Left cardiac atrium (tissue), 4 donors: ENCODE measurements around the gene SOSTDC1. TPM values are rescaled to one million over a fixed set of nuclear protein-coding genes. Genes with fewer than 3 reads are reported as not detected.
A peak's percentile ranks its signal among the peaks of the same experiment; 100 is the strongest.
"Not testable (repeated sequence)": the region's sequence is repeated elsewhere in the genome, so short reads cannot be mapped to it uniquely, and the experiment has no call there.

ENCODE experiments used
- ATAC-seq, 2 donors: fragments of 200-7000 bp; cut with Tn5 transposase; one replicate each; pipeline ENCODE4 v1.9.1; 2020; ENCODE audit warnings: mild to moderate bottlenecking in 2 of 2, moderate library complexity in 2 of 2
- DNase-seq: peaks from one replicate; pipeline ENCODE4 v3.0.0-alpha.2; 2020
- intact Hi-C, 2 donors: fragments of 100-400 bp; cut with DNase I; formaldehyde crosslinking; loops; one replicate each; pipeline versions ENCODE4 v1.14.1 to v1.15.1; 2022 to 2023
- long read RNA-seq: library from polyadenylated mRNA; unstranded; transcript quantifications from one replicate; pipeline ENCODE4 v2.0.0, GENCODE V29; 2021
- total RNA-seq, 2 donors: library from RNA; stranded (reverse); fragmentation: NEBNext Ultra II Directional; extraction: Animal tissue kit (Norgen Biotek cat#: 25700); gene quantifications; one replicate each; pipeline ENCODE4 v1.2.1, GENCODE V29; 2021
- donor health status: DM: no; HTN: yes; CAD: no.
- donor health status: DM: no; HTN: yes; CAD: no; lungs with severe emphysema.
- donor health status: DM: yes; HTN: yes; CAD: no.
- donor health status: Dilated cardiomyopathy.

SOSTDC1 gene
- total RNA-seq = 1 to 10 TPM; 2.8 to 8.0 TPM
- long read RNA-seq, partial matches to known transcripts = 0 of 1 reads
- long read RNA-seq, other reads (novel, unspliced or antisense) = 0 of 1 reads

DNA sequence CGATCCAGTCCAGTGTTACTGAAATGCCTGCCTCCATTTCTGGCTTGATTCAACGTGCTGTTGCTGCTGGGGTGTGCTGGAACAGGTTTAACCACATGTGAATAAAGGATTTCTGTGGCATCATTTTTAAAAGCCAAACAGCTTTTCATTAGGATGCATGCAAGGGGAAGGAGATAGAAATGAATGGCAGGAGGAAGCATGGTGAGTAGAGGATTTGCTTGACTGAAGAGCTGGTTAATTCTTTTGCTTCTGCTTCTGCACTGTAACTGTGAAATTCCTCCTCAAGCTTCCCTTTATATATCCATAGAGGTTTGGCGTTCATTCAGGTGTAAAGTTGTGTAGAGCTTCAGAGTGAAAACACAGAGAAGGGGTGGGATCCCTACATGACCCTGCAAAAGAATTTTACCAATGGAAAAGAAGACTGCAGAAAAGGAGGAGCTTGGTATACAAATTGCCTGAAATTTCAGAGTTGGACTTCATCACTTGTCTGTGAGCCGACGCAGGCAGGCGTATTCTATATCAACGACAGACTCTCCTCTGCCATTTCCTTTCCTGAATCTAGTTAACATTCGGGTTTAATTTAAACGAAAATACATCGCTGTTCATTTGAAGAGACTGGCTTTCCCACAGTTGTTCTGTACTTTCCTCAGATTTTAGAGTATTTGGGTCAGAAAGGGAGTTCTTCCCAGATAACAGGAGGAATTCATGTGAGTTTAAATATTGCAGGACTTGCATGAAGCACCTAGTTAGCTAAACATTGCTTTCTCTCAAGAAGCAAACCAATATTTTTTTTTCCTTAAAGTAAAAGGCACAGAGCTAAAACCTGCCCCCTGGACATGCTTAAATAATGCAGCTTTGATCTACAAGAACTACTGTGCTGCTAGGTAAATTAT is at the start of gene SOSTDC1:
TSS of gene SOSTDC1 (minus strand) at position 270 of the 893 bp plus-strand sequence. CDS start at position 200, 70 bp downstream.
- DNase-seq = no peak
- peak; percentile 63 to 89 for ATAC-seq
- intact Hi-C loops = loop anchor here in 1 of 2 donors (10.0 kb wide), 1 partner anchor 99 kb away; no protein-coding TSS in a partner anchor

GRCh38 chr7:16514729-16515128 is 49.2 kb upstream of the SOSTDC1 start:
- intact Hi-C loops = no loop called here
- no peak for DNase-seq
- no peak for ATAC-seq

DNA sequence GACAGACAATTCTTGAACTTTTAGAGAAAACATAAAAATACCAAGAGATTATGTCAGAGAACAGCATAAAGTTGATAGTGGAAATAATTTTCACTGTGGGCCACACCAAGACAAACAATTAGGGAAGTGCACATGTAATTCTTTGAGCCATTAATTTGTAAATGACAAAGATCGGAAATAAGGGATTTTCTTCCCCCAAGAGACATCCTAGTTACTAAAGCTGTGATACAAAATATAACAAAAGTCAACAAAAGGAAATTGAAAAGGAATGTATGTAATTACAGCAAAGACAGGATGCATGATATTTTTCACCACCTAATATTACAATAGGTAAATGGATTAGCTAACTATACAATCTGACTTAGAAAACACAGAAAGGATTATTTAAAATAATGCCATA is 48.7 kb upstream of the SOSTDC1 start:
- DNase-seq (no peak), ATAC-seq (no peak)
- intact Hi-C loops = no loop called here

DNA sequence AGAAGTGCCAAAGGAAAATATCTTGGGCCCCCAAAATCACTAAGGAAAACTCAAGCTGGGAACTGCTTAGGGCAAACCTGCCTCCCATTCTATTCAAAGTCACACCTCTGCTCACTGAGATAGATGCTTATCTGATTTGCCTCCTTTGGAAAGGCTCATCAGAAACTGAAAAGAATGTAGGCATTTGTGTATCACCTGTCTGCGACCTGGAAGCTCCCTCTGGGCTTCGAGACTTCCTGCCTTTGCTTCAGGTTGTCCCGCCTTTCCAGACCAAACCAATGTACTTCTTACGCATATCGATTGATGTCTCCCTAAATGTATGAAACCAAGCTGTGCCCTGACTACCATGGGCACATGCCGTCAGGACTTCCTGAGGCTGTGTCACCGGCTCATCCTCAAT is 46.6 kb upstream of the SOSTDC1 start:
- intact Hi-C loops = no loop called here

DNA sequence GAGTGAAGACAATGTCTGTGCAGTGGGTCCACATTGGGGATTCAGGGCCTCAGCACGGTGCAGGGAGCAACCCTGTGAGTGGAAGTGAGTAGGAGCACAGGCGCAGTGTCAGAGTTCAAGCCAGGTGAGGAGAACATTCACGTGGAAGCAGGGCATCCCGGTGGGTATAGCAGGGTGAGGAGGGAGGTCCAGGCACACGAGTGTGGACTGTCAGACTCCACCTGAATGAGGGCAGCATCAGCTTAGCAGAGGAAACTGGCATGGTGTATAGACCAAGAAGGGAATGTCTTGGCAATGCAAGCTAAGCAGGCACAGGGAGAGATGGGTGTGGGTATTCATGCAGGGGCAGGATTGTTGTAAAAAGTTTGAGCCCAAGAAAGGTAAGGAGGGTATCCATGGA is 45.8 kb upstream of the SOSTDC1 start:
- ATAC-seq (no peak), DNase-seq (no peak)
- intact Hi-C loops = no loop called here

More for the DNA sequence above, 46.6 kb upstream of the SOSTDC1 start:
- no peak for DNase-seq
- ATAC-seq = no peak

GRCh38 chr7:16509829-16510228 is 44.3 kb upstream of the SOSTDC1 start:
- intact Hi-C loops = no loop called here
- ATAC-seq = no peak

DNA sequence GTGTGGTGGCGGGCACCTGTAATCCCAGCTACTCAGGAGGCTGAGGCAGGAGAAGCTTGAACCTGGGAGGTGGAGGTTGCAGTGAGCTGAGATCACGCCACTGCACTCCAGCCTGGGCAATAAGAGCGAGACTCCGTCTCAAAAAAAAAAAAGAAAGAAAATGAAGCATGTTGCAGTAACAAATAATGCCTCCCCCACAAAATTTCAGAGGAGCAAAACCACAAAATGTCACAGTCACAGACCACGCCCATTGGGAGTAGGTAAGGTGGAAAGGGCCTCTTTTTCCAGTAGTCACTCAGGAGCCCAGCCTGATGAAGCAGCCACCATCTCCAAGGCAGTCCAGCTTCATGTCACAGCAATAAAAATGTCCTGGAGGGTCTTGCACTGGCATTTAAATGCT is 40.9 kb upstream of the SOSTDC1 start:
- ATAC-seq, DNase-seq, intact Hi-C loops: not testable (repeated sequence)

More at GRCh38 chr7:16509829-16510228, 44.3 kb upstream of the SOSTDC1 start:
- DNase-seq = no peak

DNA sequence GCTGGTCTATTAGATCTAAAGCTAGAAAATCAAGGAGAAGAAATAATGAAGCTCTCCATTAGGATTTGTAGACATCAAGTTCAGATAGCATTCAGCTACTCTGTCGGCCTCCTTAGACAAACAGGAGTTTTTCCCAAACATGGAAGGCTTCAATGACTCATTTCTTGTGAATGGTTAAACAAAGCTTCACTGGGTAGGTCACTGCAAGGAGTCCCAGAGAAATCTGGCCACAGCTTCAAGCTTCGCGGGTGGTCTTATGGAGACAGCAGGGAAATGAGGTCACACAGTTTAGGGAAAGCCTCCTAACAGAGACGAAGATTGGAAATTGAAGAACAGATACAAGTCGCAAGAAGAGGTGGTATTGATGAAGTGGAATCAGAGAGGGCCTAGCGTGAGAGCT is 38.5 kb upstream of the SOSTDC1 start:
- intact Hi-C loops = no loop called here
- ATAC-seq (no peak), DNase-seq (no peak)

DNA sequence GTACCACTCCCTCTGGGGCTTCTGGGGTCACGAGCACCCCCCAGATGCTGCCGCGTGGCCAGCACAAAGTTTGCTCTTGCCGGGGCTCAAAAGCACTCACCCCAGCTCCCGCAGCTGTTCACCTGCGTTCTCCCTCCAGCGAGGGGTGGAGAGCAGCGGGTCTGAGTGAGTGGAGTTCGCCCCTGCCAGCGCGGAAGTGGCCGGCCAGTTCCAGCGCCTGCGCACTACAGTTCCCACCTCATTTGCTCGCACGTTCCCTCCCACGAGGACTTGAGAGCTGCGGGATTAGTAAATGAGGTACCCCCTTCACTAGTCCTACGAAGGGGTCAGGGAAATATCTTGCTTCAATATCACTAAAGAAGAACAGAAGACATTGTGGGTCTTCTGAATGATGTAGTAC is 36.8 kb upstream of the SOSTDC1 start:
- intact Hi-C loops = no loop called here
- no peak for DNase-seq
- no peak for ATAC-seq

GRCh38 chr7:16498122-16498521 is 32.6 kb upstream of the SOSTDC1 start:
- intact Hi-C loops = no loop called here
- DNase-seq = no peak
- ATAC-seq = no peak

DNA sequence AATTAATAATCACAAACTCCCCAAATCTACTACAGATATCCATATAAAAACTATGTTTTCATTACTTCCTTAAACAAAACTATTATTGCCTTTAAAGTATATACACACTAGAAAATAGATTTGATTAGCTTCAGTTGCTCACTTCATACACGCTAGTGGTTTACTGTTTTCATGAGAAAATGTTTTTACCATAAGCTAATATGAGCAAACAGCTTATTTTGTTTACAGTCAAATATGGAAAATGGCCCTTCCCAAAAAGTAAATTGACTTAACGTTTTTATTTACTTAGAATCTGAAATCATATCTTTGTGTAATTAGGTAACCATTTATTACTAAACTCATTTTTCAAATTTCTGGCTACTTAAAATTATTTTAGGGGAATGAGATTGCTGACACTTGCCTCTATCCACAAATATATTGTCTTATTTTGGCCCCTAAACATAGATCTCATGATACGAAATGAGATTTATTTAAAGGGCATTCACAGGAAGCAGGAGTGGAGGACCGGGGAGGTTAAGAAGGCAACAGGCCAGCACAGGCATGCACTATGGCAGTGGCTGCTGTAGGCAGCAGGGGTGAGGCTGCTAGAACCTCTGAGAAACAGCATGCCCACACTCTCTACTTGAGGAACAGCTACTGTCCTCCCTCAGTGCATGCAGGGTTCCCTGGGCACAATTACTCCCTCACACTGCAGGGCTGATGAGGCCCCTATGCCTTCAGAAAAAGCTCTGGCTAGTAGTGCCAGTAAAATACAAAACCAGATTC is 29.6 kb upstream of the SOSTDC1 start:
- intact Hi-C loops = no loop called here
- ATAC-seq (no peak), DNase-seq (no peak)

DNA sequence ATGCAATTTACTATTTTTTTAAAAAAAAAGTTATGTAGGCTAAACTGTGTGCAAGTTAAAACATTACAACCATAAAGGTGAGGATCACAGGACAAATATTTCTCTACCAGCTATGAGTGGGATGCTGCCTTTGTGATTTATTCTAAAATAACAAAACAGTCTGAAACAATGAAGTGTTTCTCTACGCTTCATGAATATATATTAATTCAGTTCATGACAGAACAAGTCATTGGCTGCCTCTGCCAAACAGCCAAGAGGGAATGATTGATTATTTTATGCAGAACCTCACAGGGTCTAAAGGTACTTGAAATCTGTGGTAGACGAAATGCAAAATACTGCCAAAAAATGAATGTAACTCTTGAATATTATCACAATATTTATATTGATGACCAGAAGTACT is 29.0 kb upstream of the SOSTDC1 start:
- intact Hi-C loops = no loop called here
- no peak for ATAC-seq
- no peak for DNase-seq

DNA sequence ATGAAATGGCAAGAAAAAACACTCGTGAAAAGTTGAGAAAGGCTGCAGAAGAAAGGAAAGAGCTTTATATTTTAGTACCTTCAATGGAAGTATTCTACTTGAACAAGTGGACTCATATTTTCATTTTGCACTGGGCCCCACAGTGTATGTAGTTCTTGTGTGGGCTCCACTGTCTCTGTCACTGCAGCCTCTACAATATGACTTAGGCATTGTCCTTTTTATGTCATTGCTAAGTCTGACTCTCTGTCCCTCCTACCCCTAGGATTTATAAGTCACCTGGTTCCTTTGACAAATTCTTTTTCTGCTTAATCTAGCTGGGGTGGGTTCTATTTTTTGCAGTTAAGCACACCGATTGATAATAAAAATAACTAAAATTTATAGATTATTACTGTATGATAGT is 27.7 kb upstream of the SOSTDC1 start:
- DNase-seq (no peak), ATAC-seq (no peak)
- intact Hi-C loops = no loop called here

DNA sequence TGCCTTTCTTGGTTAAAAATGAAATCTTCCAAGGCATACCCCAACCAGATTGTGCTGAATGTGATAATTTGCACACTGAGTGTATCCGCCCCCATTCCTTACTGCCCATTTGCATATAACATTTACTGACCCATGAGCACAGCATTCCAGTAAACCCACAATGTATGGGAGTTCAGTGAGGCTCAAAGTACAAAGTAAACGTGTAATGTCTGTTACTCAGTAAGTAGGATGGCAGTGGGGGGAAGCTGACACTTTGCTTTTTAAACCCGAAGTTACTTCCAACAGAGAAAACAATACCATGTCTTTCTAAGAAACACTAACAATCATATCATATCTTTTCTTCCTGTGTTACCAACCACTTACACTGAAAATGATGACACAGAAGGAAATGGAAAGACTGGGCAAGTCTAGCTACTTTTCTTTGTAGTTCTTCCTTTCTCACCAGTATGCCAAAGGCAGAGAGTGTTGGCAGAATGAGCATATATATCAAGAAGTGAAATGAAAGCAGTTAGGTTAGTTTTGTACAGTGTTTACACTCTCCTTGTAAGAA is 27.1 kb upstream of the SOSTDC1 start:
- no peak for ATAC-seq
- DNase-seq = no peak
- intact Hi-C loops = no loop called here

- intact Hi-C loops = no loop called here
- DNase-seq = no peak
- ATAC-seq = no peak
Observed at GRCh38 chr7:16491148-16491547, 25.6 kb upstream of the SOSTDC1 start.

DNA sequence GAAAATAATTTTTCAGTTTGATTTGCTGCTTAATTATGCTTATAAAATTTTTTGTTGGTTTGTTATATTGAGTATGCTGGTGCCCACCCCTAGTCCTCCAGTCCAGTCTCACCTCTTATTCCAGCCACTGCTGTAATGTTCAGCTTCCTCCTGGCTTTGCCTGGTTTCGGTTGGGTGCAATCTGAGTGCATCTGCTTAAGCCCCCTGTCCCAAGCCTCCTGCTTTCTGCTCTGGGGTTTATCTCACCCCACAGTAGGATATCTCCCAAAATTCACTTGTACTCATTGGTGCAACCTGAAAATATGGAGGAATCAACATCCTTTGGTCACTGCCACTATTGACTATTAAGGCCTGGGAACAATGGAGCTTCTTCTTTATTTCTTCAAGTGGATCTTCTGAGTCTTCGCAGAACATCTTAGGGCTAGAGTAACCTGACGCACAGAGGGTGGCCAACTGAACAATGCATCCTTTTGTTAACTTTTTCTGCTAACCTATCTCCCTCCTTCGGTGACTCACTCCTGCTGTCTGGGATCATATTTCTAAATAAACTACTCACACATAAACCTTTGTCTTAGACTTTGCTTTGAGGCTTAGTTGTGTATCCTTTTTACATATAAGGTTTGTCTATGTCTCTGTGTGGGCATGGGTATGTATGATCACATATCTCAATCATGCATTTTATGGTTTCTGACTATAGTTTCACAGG is 19.1 kb upstream of the SOSTDC1 start:
- DNase-seq (no peak), ATAC-seq (no peak)
- intact Hi-C loops = no loop called here

- intact Hi-C loops = no loop called here
- ATAC-seq (no peak), DNase-seq (no peak)
Observed at GRCh38 chr7:16479591-16479990, 14.1 kb upstream of the SOSTDC1 start.

DNA sequence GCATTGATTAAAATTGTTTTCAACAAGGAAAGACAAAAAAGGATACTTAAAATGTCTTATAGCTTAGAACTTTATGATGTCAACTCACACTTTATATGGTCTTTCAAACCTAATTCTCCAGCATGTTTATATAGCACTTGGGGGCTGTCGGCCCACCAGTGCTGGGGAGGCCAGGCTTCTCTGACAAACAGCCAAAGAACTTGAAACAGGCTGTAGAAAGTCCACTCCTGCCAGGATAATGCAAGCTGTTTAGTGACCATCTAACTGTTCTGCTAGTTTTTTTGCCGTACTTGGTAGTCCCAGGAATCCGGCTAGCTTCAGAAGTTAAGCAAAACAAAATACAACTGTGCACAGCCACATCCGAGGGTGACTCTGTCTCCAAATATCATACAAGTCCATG is 13.6 kb upstream of the SOSTDC1 start:
- ATAC-seq (no peak), DNase-seq (no peak)
- intact Hi-C loops = no loop called here

GRCh38 chr7:16471933-16472332 is 6.4 kb upstream of the SOSTDC1 start:
- ATAC-seq = no peak
- no peak for DNase-seq
- intact Hi-C loops = no loop called here
